Ishikawa (cell line): Measurements from ENCODE around the gene PLBD2.

Source experiments
- CEBPB ChIP-seq: IDR thresholded peaks from 2 replicates; pipeline ENCODE4 v1.6.1; 2012
- EGR1 ChIP-seq: IDR thresholded peaks from 2 replicates; pipeline ENCODE4 v1.6.1; 2012
- EP300 ChIP-seq: IDR thresholded peaks from 2 replicates; pipeline ENCODE4 v1.6.1; 2012; ENCODE audit warnings: borderline replicate concordance
- FOXM1 ChIP-seq: IDR thresholded peaks from 2 replicates; pipeline ENCODE4 v1.6.1; 2012; ENCODE audit warnings: low read depth, borderline replicate concordance
- NFIC ChIP-seq: IDR thresholded peaks from 2 replicates; pipeline ENCODE4 v1.6.1; 2012
- RAD21 ChIP-seq: IDR thresholded peaks from 2 replicates; pipeline ENCODE4 v1.6.1; 2012; ENCODE audit warnings: low read depth
- TAF1 ChIP-seq: IDR thresholded peaks from 2 replicates; pipeline ENCODE4 v1.6.1; 2012; ENCODE audit warnings: low read depth, mild to moderate bottlenecking
- TCF12 ChIP-seq: IDR thresholded peaks from 2 replicates; pipeline ENCODE4 v1.6.1; 2012; ENCODE audit warnings: low read depth
- YY1 ChIP-seq: IDR thresholded peaks from 2 replicates; pipeline ENCODE4 v1.6.1; 2012; ENCODE audit warnings: low read depth
- TF ChIP-seq, protein P1 (sequence below): IDR thresholded peaks from 2 replicates; pipeline ENCODE4 v1.6.1; 2012; ENCODE audit warnings: low read depth, mild to moderate bottlenecking
- TF ChIP-seq, protein P2 (sequence below): IDR thresholded peaks from 2 replicates; pipeline ENCODE4 v1.6.1; 2012

DNA sequence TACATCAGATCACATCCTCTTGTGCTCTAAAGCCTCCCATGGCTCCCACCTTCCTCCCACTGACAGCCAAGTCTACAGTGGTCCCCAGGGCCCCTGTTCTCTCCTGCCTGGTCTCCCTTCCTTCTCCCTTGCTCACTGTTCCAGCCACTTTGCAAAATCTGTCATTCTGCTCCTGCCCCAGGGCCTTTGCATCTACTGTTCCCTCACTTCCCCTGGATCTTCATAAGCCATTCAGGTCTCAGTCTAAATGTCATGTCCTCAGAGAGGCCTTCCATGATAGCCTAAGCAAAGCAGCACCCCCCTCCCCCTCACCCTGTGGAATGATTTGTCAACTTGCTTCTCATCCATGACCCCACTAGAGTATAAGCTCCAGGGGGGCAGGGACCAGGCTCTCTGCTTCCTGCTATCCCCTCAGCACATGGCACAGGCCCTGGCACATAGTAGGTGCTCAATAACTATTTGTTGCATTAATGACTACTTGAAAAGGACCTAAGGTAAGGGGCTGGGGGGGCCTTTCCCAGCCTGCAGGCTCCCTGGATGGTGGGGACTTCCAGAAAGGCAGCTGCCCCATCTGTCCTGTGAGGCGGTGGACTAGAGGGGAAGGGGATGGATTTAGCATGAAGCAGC, 28.5 kb upstream of the PLBD2 start:
- TF ChIP-seq RAD21 (no peak), TCF12 (no peak), EP300 (no peak), EGR1 (no peak), FOXM1 (no peak), NFIC (no peak), YY1 (no peak), CEBPB (no peak), TAF1 (no peak)
- TF ChIP-seq, protein P1, sequence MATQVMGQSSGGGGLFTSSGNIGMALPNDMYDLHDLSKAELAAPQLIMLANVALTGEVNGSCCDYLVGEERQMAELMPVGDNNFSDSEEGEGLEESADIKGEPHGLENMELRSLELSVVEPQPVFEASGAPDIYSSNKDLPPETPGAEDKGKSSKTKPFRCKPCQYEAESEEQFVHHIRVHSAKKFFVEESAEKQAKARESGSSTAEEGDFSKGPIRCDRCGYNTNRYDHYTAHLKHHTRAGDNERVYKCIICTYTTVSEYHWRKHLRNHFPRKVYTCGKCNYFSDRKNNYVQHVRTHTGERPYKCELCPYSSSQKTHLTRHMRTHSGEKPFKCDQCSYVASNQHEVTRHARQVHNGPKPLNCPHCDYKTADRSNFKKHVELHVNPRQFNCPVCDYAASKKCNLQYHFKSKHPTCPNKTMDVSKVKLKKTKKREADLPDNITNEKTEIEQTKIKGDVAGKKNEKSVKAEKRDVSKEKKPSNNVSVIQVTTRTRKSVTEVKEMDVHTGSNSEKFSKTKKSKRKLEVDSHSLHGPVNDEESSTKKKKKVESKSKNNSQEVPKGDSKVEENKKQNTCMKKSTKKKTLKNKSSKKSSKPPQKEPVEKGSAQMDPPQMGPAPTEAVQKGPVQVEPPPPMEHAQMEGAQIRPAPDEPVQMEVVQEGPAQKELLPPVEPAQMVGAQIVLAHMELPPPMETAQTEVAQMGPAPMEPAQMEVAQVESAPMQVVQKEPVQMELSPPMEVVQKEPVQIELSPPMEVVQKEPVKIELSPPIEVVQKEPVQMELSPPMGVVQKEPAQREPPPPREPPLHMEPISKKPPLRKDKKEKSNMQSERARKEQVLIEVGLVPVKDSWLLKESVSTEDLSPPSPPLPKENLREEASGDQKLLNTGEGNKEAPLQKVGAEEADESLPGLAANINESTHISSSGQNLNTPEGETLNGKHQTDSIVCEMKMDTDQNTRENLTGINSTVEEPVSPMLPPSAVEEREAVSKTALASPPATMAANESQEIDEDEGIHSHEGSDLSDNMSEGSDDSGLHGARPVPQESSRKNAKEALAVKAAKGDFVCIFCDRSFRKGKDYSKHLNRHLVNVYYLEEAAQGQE, result no peak
- TF ChIP-seq, protein P2, sequence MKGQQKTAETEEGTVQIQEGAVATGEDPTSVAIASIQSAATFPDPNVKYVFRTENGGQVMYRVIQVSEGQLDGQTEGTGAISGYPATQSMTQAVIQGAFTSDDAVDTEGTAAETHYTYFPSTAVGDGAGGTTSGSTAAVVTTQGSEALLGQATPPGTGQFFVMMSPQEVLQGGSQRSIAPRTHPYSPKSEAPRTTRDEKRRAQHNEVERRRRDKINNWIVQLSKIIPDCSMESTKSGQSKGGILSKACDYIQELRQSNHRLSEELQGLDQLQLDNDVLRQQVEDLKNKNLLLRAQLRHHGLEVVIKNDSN, result no peak
